ENCODE data around the gene MAGEA1. TPM values are rescaled to one million over a fixed set of nuclear protein-coding genes. Genes with fewer than 3 reads are reported as not detected.

The MAGEA1 gene
- total and polyA plus RNA-seq, 4 donors: not detected

DNA sequence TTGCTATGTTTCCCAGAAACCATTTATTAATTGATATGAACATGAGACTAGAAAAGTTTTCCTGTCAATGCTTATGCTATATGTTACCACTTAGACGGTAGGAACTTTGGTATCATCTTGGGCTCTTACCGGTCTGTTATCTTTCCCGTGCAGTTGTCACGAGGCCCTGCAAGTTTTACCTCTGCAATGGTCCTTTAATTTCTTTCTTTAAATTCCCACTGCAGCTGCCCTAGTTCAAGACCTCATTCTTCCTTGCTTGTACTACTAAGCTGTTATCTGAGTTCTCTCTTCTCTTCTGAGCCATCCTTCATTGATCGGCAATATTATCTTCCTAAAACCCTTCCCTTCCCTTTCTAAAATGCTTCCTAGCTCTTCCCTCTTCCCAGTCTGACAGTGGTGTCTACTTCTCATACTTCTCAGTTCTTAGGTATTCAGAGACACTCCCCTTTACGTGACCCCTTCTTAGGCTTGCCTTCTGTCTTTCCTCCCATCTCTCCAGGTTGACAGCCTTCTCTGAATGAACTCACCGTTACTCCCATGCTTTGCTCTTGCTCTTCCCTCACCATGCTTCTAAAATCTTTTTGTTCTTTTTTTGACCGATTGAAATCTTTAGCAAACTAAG, 27.5 kb downstream of the MAGEA1 start:
- DNase-seq (ENCODE audit: low spot score): no peak
- no peak overlapping the region for H3K4me3 ChIP-seq (ENCODE audit: low read depth in 1 of 3, low read length in 3 of 3)
- H3K36me3 ChIP-seq (ENCODE audit: control insufficient read depth in 4 of 4, insufficient read depth in 3 of 4, low read depth in 1 of 4, low read length in 3 of 4): no peaks in the 10 kb centered on the region
- H3K4me1 ChIP-seq (ENCODE audit: control insufficient read depth in 4 of 4, insufficient read depth in 4 of 4, low read length in 3 of 4): no peaks in the 10 kb centered on the region
- peaks cover 0 to 3% (median 0%) of the 10 kb centered on the region in 4 donors for H3K9me3 ChIP-seq (ENCODE audit: control insufficient read depth in 4 of 4, low read length in 3 of 4)
- no peaks in the 10 kb centered on the region for H3K27me3 ChIP-seq (ENCODE audit: control insufficient read depth in 4 of 4, insufficient read depth in 4 of 4, low read length in 3 of 4)
- H3K27ac ChIP-seq (ENCODE audit: low read depth in 1 of 2, low read length in 2 of 2): no peak overlapping the region
- H3K9ac ChIP-seq (ENCODE audit: low read depth in 1 of 2, low read length in 2 of 2): no peak overlapping the region
- WGBS: 84% methylated on average over 8 of the region's 8 CpGs
- TF ChIP-seq, protein P1, sequence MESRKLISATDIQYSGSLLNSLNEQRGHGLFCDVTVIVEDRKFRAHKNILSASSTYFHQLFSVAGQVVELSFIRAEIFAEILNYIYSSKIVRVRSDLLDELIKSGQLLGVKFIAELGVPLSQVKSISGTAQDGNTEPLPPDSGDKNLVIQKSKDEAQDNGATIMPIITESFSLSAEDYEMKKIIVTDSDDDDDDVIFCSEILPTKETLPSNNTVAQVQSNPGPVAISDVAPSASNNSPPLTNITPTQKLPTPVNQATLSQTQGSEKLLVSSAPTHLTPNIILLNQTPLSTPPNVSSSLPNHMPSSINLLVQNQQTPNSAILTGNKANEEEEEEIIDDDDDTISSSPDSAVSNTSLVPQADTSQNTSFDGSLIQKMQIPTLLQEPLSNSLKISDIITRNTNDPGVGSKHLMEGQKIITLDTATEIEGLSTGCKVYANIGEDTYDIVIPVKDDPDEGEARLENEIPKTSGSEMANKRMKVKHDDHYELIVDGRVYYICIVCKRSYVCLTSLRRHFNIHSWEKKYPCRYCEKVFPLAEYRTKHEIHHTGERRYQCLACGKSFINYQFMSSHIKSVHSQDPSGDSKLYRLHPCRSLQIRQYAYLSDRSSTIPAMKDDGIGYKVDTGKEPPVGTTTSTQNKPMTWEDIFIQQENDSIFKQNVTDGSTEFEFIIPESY (IDR thresholded peaks at IDR 0.05): no peak
- TF ChIP-seq RAD21 (IDR thresholded peaks at IDR 0.05): no peak
- TF ChIP-seq, protein P2, sequence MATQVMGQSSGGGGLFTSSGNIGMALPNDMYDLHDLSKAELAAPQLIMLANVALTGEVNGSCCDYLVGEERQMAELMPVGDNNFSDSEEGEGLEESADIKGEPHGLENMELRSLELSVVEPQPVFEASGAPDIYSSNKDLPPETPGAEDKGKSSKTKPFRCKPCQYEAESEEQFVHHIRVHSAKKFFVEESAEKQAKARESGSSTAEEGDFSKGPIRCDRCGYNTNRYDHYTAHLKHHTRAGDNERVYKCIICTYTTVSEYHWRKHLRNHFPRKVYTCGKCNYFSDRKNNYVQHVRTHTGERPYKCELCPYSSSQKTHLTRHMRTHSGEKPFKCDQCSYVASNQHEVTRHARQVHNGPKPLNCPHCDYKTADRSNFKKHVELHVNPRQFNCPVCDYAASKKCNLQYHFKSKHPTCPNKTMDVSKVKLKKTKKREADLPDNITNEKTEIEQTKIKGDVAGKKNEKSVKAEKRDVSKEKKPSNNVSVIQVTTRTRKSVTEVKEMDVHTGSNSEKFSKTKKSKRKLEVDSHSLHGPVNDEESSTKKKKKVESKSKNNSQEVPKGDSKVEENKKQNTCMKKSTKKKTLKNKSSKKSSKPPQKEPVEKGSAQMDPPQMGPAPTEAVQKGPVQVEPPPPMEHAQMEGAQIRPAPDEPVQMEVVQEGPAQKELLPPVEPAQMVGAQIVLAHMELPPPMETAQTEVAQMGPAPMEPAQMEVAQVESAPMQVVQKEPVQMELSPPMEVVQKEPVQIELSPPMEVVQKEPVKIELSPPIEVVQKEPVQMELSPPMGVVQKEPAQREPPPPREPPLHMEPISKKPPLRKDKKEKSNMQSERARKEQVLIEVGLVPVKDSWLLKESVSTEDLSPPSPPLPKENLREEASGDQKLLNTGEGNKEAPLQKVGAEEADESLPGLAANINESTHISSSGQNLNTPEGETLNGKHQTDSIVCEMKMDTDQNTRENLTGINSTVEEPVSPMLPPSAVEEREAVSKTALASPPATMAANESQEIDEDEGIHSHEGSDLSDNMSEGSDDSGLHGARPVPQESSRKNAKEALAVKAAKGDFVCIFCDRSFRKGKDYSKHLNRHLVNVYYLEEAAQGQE (IDR thresholded peaks at IDR 0.05): no peak
- TF ChIP-seq EGR1 (IDR thresholded peaks at IDR 0.05; ENCODE audit: low read depth in 2 of 2): no peak
- TF ChIP-seq, protein P3, sequence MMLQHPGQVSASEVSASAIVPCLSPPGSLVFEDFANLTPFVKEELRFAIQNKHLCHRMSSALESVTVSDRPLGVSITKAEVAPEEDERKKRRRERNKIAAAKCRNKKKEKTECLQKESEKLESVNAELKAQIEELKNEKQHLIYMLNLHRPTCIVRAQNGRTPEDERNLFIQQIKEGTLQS (IDR thresholded peaks at IDR 0.05): no peak

DNA sequence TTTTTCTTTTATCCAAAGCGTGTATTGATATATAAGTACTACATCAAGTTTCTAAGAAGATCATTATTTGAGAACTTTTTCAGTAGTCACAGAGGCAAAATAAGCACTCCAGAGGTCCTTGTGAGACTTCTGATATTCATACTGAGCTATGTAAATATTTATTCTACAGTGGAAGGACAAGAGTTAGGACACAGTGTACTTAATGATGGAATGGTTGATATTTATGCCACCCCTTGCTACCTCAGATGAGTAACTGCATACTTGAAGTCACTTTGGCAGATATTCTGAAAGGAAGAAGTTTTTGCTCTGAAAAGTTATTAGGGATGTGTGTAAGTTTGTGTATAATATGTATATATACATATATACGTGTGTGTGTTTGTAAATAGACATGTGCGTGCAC, 30.3 kb downstream of the MAGEA1 start:
- 89% methylated on average over 3 of the region's 3 CpGs for WGBS
- H3K27me3 ChIP-seq (ENCODE audit: control insufficient read depth in 4 of 4, insufficient read depth in 4 of 4, low read length in 3 of 4): peaks cover 0 to 2% (median 0%) of the 10 kb centered on the region in 4 donors
- TF ChIP-seq YY1 (IDR thresholded peaks at IDR 0.05): no peak
- TF ChIP-seq, protein P4, sequence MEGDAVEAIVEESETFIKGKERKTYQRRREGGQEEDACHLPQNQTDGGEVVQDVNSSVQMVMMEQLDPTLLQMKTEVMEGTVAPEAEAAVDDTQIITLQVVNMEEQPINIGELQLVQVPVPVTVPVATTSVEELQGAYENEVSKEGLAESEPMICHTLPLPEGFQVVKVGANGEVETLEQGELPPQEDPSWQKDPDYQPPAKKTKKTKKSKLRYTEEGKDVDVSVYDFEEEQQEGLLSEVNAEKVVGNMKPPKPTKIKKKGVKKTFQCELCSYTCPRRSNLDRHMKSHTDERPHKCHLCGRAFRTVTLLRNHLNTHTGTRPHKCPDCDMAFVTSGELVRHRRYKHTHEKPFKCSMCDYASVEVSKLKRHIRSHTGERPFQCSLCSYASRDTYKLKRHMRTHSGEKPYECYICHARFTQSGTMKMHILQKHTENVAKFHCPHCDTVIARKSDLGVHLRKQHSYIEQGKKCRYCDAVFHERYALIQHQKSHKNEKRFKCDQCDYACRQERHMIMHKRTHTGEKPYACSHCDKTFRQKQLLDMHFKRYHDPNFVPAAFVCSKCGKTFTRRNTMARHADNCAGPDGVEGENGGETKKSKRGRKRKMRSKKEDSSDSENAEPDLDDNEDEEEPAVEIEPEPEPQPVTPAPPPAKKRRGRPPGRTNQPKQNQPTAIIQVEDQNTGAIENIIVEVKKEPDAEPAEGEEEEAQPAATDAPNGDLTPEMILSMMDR (IDR thresholded peaks at IDR 0.05; ENCODE audit: low read depth, low read length, missing input control): no peak
- no peak for TF ChIP-seq GABPA (IDR thresholded peaks at IDR 0.05 in 1 of 2, conservative IDR thresholded peaks at IDR 0.05 in 1 of 2)
- TF ChIP-seq NR2F2 (IDR thresholded peaks at IDR 0.05): no peak
- no peaks in the 10 kb centered on the region for H3K36me3 ChIP-seq (ENCODE audit: control insufficient read depth in 4 of 4, insufficient read depth in 3 of 4, low read depth in 1 of 4, low read length in 3 of 4)
- DNase-seq (ENCODE audit: low spot score): no peak
- H3K4me1 ChIP-seq (ENCODE audit: control insufficient read depth in 4 of 4, insufficient read depth in 4 of 4, low read length in 3 of 4): no peaks in the 10 kb centered on the region
- no peak overlapping the region for H3K9ac ChIP-seq (ENCODE audit: low read depth in 1 of 2, low read length in 2 of 2)
- H3K27ac ChIP-seq (ENCODE audit: low read depth in 1 of 2, low read length in 2 of 2): no peak overlapping the region
- peaks cover 0 to 3% (median 0%) of the 10 kb centered on the region in 4 donors for H3K9me3 ChIP-seq (ENCODE audit: control insufficient read depth in 4 of 4, low read length in 3 of 4)
- H3K4me3 ChIP-seq (ENCODE audit: low read depth in 1 of 3, low read length in 3 of 3): no peak overlapping the region

All from liver (tissue), 9 donors.